ENCODE measurements around the gene MRAS.

Gene MRAS

DNA sequence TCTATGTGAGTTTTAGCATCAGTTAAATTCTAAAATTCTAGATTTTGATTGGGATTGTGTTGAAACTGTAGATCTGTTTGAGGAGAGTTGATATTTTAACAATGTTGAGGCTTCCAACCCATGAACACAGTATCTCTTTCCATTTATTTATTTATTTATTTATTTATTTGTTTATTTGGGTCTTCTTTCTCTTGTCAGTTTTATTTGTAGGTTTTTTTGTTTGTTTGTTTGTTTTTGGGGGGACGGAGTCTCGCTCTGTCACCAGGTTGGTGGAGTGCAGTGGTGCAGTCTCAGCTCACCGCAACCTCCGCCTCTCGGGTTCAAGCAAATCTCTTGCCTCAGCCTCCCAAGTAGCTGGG lies 25.3 kb downstream of the MRAS start (continued):
- no peak for TF ChIP-seq OVOL3 (tag by site-specific recombination; IDR thresholded peaks at IDR 0.05)
- no peak for TF ChIP-seq SP3 (tag by site-specific recombination; IDR thresholded peaks at IDR 0.05)
- peak; percentile 66 for TF ChIP-seq ZNF426 (tag by site-specific recombination; IDR thresholded peaks at IDR 0.05)
- no peak for TF ChIP-seq ZBTB20 (tag by site-specific recombination; IDR thresholded peaks at IDR 0.05)
- TF ChIP-seq, protein P1, sequence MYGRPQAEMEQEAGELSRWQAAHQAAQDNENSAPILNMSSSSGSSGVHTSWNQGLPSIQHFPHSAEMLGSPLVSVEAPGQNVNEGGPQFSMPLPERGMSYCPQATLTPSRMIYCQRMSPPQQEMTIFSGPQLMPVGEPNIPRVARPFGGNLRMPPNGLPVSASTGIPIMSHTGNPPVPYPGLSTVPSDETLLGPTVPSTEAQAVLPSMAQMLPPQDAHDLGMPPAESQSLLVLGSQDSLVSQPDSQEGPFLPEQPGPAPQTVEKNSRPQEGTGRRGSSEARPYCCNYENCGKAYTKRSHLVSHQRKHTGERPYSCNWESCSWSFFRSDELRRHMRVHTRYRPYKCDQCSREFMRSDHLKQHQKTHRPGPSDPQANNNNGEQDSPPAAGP (tag by site-specific recombination; IDR thresholded peaks at IDR 0.05): no peak
- TF ChIP-seq, protein P2, sequence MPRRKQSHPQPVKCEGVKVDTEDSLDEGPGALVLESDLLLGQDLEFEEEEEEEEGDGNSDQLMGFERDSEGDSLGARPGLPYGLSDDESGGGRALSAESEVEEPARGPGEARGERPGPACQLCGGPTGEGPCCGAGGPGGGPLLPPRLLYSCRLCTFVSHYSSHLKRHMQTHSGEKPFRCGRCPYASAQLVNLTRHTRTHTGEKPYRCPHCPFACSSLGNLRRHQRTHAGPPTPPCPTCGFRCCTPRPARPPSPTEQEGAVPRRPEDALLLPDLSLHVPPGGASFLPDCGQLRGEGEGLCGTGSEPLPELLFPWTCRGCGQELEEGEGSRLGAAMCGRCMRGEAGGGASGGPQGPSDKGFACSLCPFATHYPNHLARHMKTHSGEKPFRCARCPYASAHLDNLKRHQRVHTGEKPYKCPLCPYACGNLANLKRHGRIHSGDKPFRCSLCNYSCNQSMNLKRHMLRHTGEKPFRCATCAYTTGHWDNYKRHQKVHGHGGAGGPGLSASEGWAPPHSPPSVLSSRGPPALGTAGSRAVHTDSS (tag by site-specific recombination; IDR thresholded peaks at IDR 0.05): no peak
- TF ChIP-seq ZNF24 (tag by site-specific recombination; IDR thresholded peaks at IDR 0.05): no peak
- TF ChIP-seq, protein P3, sequence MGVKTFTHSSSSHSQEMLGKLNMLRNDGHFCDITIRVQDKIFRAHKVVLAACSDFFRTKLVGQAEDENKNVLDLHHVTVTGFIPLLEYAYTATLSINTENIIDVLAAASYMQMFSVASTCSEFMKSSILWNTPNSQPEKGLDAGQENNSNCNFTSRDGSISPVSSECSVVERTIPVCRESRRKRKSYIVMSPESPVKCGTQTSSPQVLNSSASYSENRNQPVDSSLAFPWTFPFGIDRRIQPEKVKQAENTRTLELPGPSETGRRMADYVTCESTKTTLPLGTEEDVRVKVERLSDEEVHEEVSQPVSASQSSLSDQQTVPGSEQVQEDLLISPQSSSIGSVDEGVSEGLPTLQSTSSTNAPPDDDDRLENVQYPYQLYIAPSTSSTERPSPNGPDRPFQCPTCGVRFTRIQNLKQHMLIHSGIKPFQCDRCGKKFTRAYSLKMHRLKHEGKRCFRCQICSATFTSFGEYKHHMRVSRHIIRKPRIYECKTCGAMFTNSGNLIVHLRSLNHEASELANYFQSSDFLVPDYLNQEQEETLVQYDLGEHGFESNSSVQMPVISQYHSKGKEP (tag by site-specific recombination; IDR thresholded peaks at IDR 0.05): no peak
- TF ChIP-seq SCRT1 (tag by site-specific recombination; IDR thresholded peaks at IDR 0.05; ENCODE audit: borderline replicate concordance): no peak
- TF ChIP-seq REPIN1 (tag by site-specific recombination; IDR thresholded peaks at IDR 0.05; ENCODE audit: low read depth): no peak
- no peak for TF ChIP-seq ZNF138 (tag by site-specific recombination; IDR thresholded peaks at IDR 0.05; ENCODE audit: borderline replicate concordance)
- no peak for TF ChIP-seq SP2 (tag by site-specific recombination; IDR thresholded peaks at IDR 0.05)
- no peak for TF ChIP-seq ZNF10 (tag by site-specific recombination; IDR thresholded peaks at IDR 0.05)
- peak; percentile 29; the same call in 1 of the 2 replicates for TF ChIP-seq ZNF433 (tag by site-specific recombination; IDR thresholded peaks at IDR 0.05; ENCODE audit: low read depth)
- no peak for TF ChIP-seq ZNF121 (tag by site-specific recombination; IDR thresholded peaks at IDR 0.05)
- TF ChIP-seq ZNF549 (tag by site-specific recombination; IDR thresholded peaks at IDR 0.05): no peak
- TF ChIP-seq ZNF529 (tag by site-specific recombination; IDR thresholded peaks at IDR 0.05; ENCODE audit: insufficient replicate concordance): no peak
- TF ChIP-seq ZNF157 (tag by site-specific recombination; IDR thresholded peaks at IDR 0.05): no peak
- TF ChIP-seq, protein P4, sequence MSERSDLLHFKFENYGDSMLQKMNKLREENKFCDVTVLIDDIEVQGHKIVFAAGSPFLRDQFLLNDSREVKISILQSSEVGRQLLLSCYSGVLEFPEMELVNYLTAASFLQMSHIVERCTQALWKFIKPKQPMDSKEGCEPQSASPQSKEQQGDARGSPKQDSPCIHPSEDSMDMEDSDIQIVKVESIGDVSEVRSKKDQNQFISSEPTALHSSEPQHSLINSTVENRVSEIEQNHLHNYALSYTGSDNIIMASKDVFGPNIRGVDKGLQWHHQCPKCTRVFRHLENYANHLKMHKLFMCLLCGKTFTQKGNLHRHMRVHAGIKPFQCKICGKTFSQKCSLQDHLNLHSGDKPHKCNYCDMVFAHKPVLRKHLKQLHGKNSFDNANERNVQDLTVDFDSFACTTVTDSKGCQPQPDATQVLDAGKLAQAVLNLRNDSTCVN (tag by site-specific recombination; optimal IDR thresholded peaks at IDR 0.05): no peak
- TF ChIP-seq, protein P5, sequence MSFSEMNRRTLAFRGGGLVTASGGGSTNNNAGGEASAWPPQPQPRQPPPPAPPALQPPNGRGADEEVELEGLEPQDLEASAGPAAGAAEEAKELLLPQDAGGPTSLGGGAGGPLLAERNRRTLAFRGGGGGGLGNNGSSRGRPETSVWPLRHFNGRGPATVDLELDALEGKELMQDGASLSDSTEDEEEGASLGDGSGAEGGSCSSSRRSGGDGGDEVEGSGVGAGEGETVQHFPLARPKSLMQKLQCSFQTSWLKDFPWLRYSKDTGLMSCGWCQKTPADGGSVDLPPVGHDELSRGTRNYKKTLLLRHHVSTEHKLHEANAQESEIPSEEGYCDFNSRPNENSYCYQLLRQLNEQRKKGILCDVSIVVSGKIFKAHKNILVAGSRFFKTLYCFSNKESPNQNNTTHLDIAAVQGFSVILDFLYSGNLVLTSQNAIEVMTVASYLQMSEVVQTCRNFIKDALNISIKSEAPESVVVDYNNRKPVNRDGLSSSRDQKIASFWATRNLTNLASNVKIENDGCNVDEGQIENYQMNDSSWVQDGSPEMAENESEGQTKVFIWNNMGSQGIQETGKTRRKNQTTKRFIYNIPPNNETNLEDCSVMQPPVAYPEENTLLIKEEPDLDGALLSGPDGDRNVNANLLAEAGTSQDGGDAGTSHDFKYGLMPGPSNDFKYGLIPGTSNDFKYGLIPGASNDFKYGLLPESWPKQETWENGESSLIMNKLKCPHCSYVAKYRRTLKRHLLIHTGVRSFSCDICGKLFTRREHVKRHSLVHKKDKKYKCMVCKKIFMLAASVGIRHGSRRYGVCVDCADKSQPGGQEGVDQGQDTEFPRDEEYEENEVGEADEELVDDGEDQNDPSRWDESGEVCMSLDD (tag by site-specific recombination; IDR thresholded peaks at IDR 0.05): no peak
- no peak for TF ChIP-seq MYNN (tag by site-specific recombination; IDR thresholded peaks at IDR 0.05; ENCODE audit: borderline replicate concordance)
- no peak for TF ChIP-seq ZFP41 (tag by site-specific recombination; IDR thresholded peaks at IDR 0.05; ENCODE audit: borderline replicate concordance)
- no peak for TF ChIP-seq ZNF585B (tag by site-specific recombination; IDR thresholded peaks at IDR 0.05)
- TF ChIP-seq ZNF394 (tag by site-specific recombination; IDR thresholded peaks at IDR 0.05; ENCODE audit: borderline replicate concordance): peak; percentile 82
- TF ChIP-seq, protein P6, sequence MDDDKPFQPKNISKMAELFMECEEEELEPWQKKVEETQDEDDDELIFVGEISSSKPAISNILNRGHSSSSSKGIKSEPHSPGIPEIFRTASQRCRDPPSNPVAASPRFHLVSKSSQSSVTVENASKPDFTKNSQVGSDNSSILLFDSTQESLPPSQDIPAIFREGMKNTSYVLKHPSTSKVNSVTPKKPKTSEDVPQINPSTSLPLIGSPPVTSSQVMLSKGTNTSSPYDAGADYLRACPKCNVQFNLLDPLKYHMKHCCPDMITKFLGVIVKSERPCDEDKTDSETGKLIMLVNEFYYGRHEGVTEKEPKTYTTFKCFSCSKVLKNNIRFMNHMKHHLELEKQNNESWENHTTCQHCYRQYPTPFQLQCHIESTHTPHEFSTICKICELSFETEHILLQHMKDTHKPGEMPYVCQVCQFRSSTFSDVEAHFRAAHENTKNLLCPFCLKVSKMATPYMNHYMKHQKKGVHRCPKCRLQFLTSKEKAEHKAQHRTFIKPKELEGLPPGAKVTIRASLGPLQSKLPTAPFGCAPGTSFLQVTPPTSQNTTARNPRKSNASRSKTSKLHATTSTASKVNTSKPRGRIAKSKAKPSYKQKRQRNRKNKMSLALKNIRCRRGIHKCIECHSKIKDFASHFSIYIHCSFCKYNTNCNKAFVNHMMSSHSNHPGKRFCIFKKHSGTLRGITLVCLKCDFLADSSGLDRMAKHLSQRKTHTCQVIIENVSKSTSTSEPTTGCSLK (tag by site-specific recombination; IDR thresholded peaks at IDR 0.05): no peak
- TF ChIP-seq ZNF664 (tag by site-specific recombination; IDR thresholded peaks at IDR 0.05): peak; percentile 58; the same call in 1 of the 2 replicates
- peak; percentile 36; the same call in 1 of the 2 replicates for TF ChIP-seq ZNF202 (tag by site-specific recombination; IDR thresholded peaks at IDR 0.05; ENCODE audit: borderline replicate concordance)
- TF ChIP-seq, protein P7, sequence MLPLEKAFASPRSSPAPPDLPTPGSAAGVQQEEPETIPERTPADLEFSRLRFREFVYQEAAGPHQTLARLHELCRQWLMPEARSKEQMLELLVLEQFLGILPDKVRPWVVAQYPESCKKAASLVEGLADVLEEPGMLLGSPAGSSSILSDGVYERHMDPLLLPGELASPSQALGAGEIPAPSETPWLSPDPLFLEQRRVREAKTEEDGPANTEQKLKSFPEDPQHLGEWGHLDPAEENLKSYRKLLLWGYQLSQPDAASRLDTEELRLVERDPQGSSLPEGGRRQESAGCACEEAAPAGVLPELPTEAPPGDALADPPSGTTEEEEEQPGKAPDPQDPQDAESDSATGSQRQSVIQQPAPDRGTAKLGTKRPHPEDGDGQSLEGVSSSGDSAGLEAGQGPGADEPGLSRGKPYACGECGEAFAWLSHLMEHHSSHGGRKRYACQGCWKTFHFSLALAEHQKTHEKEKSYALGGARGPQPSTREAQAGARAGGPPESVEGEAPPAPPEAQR (tag by site-specific recombination; IDR thresholded peaks at IDR 0.05): no peak
- TF ChIP-seq, protein P8, sequence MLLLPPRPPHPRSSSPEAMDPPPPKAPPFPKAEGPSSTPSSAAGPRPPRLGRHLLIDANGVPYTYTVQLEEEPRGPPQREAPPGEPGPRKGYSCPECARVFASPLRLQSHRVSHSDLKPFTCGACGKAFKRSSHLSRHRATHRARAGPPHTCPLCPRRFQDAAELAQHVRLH (tag by site-specific recombination; IDR thresholded peaks at IDR 0.05): no peak

Data from HEK293 (cell line).